Thoracic aorta (tissue), 2 donors: ENCODE data around the gene SCIMP. TPM values are rescaled to one million over a fixed set of nuclear protein-coding genes. Genes with fewer than 3 reads are reported as not detected.
A peak's percentile ranks its signal among the peaks of the same experiment; 100 is the strongest.

Experiments used
- ATAC-seq: fragments of 150-250 bp; one replicate; pipeline ENCODE4 v1.8.0; 2017; ENCODE audit warnings: low read depth; ENCODE audit not compliant: insufficient number of reproducible peaks, low FRiP score
- DNase-seq: peaks from one replicate; pipeline ENCODE4 v3.0.0-alpha.2; 2020; ENCODE audit warnings: low spot score
- H3K27ac ChIP-seq, 2 donors: fragments of 200-600 bp; sonication (generic); 1 replicate in 1 of 2; 2 replicates in 1 of 2; pipeline ENCODE4 v1.5.1; 2016; ENCODE audit warnings: mild to moderate bottlenecking in 2 of 2, moderate library complexity in 2 of 2
- H3K27me3 ChIP-seq: fragments of 200-600 bp; sonication (generic); replicated peaks from 2 replicates; pipeline ENCODE4 v1.6.0; 2016; ENCODE audit warnings: mild to moderate bottlenecking; ENCODE audit not compliant: insufficient read depth
- H3K36me3 ChIP-seq: fragments of 200-600 bp; sonication (generic); one replicate; pipeline ENCODE4 v1.5.1; 2016
- H3K4me1 ChIP-seq, 2 donors: fragments of 200-600 bp; sonication (generic); 1 replicate in 1 of 2; 2 replicates in 1 of 2; pipeline versions ENCODE4 v1.5.1 to v1.6.0; 2016; ENCODE audit warnings: low read depth in 2 of 2, mild to moderate bottlenecking in 1 of 2; ENCODE audit not compliant: control insufficient read depth in 1 of 2
- H3K4me3 ChIP-seq: fragments of 200-600 bp; sonication (generic); 2 replicates; pipeline ENCODE4 v1.5.1; 2016; ENCODE audit warnings: mild to moderate bottlenecking
- H3K9me3 ChIP-seq: fragments of 200-600 bp; sonication (generic); 2 replicates; pipeline ENCODE4 v1.5.1; 2016
- CTCF ChIP-seq: fragments of 200-600 bp; sonication (generic); IDR thresholded peaks from one replicate; pipeline ENCODE4 v1.5.1; 2019; ENCODE audit warnings: antibody characterized with exemption
- total RNA-seq, 2 donors: library from RNA; depleted of rRNA; stranded (reverse); fragments of >200 nt; gene quantifications; one replicate each; pipeline versions ENCODE4 v1.1.0 to v1.2.3, GENCODE V29; 2016

Gene SCIMP
- total RNA-seq, 2 donors from 2014 or later = 13.4 to 14.9 TPM

- Histone ChIP-seq H3K9me3 (no peaks in the 10 kb centered on the region), H3K4me1 (no peaks in the 10 kb centered on the region), H3K27ac (no peak overlapping the region), H3K27me3 (no peaks in the 10 kb centered on the region), H3K36me3 (no peaks in the 10 kb centered on the region), H3K4me3 (no peak overlapping the region)
- ATAC-seq (no peak), DNase-seq (no peak)
- no peak for TF ChIP-seq CTCF
These were observed 36.2 kb downstream of the SCIMP start for GRCh38 chr17:5198472-5198871.

- TF ChIP-seq CTCF = no peak
- Histone ChIP-seq H3K9me3 (peaks cover under 1% of the 10 kb centered on the region), H3K27me3 (no peaks in the 10 kb centered on the region), H3K4me1 (peaks cover 7 to 20% of the 10 kb centered on the region in 2 donors), H3K27ac (no peak overlapping the region), H3K4me3 (no peak overlapping the region), H3K36me3 (no peaks in the 10 kb centered on the region)
- no peak for ATAC-seq
- no peak for DNase-seq
These were observed 40.3 kb downstream of the SCIMP start for GRCh38 chr17:5194346-5194745.

- peaks cover 4% of the 10 kb centered on the region for H3K36me3 ChIP-seq
- DNase-seq (peak; percentile 82), ATAC-seq (peak; percentile 87)
- TF ChIP-seq CTCF = peak; percentile 49
- peaks cover 17% of the 10 kb centered on the region for H3K9me3 ChIP-seq
- H3K27me3 ChIP-seq = no peaks in the 10 kb centered on the region
- H3K4me3 ChIP-seq = peak within 1 kb of the TSS; percentile 94
- H3K27ac ChIP-seq = peak within 1 kb of the TSS; percentile 66 to 76
- peaks cover 7 to 20% of the 10 kb centered on the region in 2 donors for H3K4me1 ChIP-seq
These were observed 42.9 kb downstream of the SCIMP start, which contains the start of gene ZNF594 for GRCh38 chr17:5191541-5192417. Gene ZNF594 (minus strand): TSS chr17:5191868. CDS start chr17:5184256, 7,612 bp downstream.

GRCh38 chr17:5184288-5184687 lies 50.4 kb downstream of the SCIMP start:
- no peak for TF ChIP-seq CTCF
- peaks cover 9% of the 10 kb centered on the region for H3K36me3 ChIP-seq
- H3K9me3 ChIP-seq = peaks cover 88% of the 10 kb centered on the region
- ATAC-seq = no peak
- H3K27me3 ChIP-seq = no peaks in the 10 kb centered on the region
- H3K4me1 ChIP-seq = no peaks in the 10 kb centered on the region
- no peak overlapping the region for H3K27ac ChIP-seq
- no peak overlapping the region for H3K4me3 ChIP-seq
- no peak for DNase-seq

- H3K27ac ChIP-seq = no peak overlapping the region
- ATAC-seq (no peak), DNase-seq (no peak)
- H3K4me1 ChIP-seq = no peaks in the 10 kb centered on the region
- H3K27me3 ChIP-seq = no peaks in the 10 kb centered on the region
- no peak for TF ChIP-seq CTCF
- peak overlapping the region; percentile 22 for H3K4me3 ChIP-seq
- H3K9me3 ChIP-seq = peaks cover 93% of the 10 kb centered on the region
- H3K36me3 ChIP-seq = peaks cover 9% of the 10 kb centered on the region
These were observed 51.3 kb downstream of the SCIMP start for GRCh38 chr17:5183410-5183793.
